OCI-M2 (cell line): ENCODE results near the gene AUNIP.

ENCODE experiments used
- DNase-seq: peaks from one replicate; lab custom pipeline; 2025; ENCODE audit not compliant: unreplicated experiment; lab: John Stamatoyannopoulos, UW

AUNIP gene

DNA sequence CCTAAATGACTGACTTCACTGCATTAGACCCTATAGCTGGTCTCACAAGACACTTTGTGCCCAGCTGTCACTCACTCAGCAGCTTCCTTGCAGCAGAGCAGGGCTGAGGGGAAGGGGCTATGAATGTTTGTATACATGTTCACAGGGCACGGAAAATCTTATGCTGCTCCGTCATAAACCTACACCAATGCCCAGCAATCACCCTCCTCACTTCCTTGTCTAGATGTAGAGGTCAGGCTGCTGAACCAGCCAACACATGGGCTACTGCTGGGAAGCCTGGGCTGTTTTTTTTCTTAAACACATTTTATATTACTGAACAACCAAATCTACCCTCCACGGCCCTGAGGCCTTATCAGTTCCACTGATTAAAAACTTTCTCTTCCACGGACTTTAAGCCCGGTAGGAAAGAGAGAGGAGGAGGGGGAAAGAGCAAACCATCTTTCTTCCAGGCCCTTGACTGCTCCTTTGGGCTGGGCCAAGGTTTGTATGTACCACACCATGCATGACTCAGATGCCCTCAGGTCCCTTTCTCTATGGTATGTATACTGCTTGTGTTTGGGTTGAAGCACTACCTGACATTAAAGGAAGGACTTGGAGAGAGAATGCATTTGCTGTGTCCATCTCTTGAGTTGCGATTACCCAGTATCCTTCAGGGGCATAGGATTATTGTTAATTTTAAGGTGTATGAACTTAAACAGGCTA, 26.8 kb downstream of the AUNIP start:
- no peak for DNase-seq

DNA sequence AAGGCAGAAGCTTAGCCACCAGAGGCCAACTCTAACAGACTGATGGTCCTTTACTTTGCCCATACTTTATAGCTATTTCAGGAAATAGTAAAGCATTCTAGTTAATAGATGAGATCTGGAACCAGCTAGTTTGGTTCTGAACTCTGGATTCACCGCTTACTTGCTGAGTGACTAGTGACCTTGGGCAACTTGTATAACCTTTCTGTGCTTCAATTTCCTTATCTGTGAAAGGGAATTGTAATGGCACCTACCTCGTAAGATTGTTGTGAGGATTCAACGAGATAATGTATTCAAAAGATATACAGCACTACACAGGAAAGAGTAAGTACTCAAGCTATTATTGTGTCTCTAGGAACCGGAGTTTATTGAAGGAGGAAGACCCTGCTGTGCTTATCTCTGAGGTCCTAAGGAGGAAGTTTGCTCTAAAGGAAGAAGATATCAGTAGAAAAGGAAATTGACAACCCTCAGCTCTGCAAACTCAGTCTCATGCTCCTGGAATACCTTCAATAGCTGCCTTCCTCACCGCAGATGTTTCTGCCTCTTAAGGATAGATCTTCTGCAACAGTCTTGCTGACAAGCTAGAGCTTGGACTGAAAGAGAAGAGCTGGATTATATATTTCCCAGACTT, 27.6 kb downstream of the AUNIP start:
- no peak for DNase-seq

DNA sequence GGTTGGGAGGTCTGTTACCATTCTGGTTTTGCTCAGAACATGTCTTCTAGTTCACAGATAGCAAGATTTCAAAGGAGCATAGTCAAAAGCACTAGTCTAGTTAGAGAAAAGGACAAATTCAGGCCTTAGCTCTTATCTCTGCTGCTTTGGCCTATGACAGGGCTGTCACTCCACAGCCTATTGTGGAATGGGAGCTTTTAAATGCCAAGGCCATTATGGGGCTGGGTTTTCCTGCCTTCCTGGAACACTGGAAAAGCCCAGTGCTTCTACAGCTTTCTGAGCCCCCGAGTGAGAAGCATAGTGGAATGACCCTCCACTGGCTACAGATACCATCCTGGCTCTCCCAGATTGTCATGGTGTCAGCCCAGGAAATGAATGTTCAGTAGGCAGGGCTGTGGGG, 30.2 kb downstream of the AUNIP start:
- no peak for DNase-seq

DNA sequence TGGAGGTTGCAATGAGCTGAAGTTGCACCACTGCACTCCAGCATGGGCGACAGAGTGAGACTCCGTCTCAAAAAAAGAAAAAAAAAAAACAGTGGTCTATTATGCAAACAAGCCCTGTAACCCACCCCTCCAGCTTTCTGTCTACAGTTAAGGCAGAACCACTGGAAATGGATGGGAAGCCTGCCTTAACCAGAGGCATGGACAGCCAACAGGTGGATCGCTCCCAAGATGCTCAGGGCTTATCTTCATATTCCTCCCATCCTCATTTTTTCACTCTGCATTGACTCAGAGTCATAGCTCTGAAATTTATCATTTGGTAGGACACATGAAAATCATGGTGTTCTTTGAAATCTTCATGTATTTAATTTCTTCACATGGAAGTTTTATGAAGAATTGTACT, 30.8 kb downstream of the AUNIP start:
- no peak for DNase-seq

DNA sequence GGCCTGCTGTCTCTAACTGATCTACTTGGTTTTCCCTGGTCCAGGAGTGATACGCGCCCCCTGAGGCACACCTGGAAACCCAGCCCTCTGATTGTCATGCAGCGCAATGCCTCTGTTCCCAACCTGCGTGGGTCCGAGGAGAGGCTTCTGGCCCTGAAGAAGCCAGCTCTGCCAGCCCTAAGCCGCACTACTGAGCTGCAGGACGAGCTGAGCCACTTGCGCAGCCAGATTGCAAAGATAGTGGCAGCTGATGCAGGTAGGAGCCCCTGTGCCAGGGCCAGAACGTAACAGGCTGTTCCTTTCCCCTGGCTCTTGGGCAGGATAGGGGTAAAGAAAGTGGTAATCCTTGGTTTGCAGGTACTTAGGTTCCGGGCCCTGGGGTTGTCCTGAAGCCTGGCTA, 32.7 kb downstream of the AUNIP start:
- no peak for DNase-seq

DNA sequence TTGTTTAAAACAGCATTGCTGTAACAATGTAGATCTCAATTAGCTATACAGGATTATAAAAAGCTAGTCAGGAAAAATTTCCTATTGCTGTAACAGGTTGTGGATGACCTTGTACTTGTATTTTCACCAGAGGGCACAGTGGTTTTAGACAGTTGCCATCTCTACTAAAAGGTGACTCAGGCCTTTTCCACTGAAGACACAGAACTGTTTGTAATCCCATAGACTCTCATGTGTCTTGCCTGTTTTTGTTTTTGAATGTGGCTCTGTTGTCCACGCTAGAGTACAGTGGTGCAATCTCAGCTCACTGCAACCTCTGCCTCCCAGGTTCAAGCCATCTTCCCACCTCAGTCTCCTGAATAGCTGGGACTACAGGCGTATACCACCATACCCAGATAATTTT, 33.7 kb downstream of the AUNIP start:
- no peak for DNase-seq

DNA sequence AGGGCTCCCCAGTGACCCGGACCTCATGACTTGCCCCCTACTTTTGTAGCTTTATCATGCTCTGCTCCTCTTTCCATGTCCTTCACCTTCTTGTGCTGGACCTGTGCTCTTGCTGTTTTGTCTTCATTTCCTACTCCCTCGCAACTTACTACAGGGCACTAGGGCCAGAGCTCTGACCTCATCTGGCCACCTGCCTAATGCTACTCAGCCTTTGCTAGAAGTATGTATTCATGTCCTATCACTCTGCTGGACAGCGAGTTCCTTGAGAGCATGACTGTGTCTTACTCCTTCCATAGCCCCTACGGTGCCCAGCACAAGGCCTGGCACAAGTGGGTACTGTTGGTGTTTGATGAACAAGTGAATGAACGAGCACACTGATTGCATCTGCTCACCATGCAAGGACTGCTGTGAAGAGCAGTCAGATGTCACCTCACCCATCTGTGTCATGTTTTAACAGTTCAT, 37.6 kb downstream of the AUNIP start:
- no peak for DNase-seq

DNA sequence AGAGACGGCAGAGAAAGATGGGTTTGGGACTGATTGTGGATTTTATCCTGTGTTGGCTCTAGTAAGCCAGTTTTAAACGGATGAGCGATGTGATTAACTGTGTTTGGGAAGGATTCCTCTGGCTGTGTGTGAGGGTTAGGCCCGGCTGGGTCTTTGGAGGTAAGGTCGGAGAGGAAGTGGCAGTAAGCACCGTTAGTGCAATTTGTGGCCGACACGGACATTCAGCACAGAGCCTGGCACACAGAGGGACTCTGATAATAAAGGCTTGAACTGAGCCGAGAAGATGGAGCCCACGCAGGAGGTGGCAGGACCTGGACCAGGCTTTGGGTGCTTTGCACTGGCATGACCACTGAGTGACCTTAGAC, 38.2 kb downstream of the AUNIP start:
- no peak for DNase-seq

DNA sequence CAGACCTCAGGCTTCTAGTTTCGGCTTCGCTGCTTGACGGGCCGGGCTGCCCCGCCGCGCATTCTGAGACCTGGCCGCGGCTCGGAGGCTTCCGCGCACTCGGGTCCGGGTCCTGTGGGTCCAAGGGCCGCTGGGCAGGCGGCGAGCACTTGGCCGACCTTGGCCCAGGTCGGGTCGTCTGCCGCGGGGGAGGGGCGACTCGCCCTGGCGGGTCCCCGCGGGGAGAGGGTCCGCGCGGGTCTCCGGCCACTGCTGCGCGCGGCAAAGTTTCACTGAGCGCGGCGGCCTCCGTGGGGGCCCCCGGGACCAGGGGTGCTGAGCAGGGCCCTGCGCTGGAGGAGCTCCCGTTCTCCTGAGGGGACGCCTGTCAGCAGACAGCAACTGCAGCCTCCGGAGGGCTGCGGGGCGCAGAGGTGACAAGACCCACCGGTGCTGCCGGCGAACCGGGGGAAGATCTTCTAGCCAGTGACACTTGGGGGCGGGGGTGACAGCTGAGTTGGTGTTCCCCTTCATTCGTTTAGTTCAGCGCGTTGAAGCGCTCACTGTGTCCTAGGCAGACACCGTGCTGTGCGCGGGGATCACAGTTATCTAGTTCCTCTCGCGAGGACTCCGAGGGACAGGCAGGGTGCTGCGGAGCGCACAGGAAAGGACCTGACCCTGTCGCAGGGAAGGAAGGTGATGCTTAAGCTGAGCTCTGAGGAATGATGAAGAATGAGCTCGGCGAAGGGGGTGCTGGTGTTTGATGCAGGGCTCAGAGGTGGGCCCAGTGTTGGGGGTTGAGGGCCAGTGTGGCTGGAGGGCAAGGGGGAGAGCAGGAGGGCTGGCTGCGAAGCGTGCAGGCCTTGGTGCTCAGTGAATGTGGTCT, 38.8 kb downstream of the AUNIP start:
- DNase-seq = no peak

DNA sequence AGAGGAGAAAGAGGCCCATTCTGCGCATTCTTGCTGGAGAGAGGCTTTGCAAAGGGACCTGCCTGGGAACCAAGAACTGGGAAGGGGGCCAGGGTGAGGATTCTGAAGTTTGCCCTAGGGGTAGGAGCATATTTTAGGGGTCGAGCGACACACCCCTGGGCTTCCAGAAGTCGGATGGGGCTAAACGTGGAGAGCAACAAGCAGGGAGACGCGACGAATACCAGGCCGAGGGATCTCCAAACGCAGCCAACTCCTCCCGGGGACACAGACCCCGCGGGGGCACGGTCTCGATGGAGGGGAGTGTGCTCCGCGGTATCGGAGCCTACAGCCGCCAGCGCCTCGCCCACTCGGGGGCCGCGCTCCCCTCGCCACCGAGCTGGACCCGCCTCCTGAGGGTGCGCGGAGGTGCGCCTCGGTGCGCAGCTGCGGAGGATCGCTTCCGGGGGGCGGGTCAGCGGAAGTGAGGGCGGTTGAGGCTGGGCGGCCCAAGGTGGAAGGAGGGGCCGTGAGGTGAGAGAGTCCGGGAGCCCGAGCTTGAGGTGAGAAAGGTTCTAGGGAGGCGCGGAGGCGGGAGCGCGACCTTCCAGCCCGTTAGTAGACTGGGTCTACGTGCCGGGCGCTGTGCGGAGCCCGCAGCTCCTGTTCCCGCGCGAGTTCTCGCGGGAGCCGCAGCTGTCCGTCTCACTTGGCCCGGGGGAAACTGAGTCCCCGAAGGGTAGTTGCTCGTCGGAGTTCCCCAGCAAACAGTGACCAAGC, 39.6 kb downstream of the AUNIP start, which contains the start of gene MTFR1L:
MTFR1L (plus strand) TSS at position 464 of the 756 bp plus-strand sequence. CDS start 3,151 bp downstream, outside the sequence.
- no peak for DNase-seq

DNA sequence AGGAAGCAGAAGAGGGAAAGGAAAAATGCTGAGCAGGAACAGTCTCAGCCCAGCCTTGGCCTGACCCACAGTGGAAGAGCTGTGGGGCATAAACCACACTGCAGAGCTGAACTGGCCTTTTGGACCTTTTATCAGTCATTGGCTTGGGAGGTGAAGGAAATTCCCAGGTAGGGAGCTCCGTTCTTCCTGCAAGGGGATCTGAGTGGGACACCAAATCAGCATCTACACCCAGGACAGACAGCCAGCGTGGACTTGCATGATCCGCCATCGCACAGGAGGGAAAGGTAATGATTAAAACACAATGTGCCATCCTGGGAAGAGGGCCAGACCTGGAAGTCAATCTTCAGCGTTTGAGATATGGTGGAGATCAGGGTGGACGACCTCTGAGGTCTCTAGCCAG, 40.7 kb downstream of the AUNIP start:
- DNase-seq = no peak

DNA sequence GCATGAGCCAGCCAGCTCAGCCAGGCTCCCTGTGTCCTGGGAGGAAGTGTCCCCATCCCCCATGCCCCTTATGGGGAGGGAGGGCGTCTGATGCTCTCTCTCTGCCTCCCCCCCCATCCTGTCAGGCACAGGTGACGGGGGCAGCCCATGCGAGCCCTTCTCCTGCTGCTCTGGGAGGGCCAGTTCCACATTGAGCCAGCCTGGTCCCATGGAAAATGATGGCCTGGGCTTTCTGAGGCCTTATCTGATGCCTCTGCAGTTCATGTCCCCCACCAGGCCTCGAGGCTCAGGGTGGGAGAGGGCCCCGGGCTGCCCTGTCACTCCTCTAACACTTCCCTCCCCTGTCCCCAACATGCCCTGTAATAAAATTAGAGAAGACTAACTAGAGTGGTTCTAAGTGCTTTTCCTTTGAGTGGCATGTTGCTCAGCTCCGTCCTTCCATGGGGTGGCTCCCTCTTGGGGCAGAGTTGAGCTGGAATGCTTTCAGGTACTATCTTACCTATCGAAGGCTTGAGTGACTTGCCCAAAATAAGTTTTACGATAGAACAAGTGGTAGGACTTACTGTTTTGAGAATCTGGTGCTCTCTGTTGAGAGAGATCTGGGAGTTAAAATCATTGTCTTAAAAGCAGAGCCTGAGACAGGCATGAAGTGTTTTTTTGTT, 41.3 kb downstream of the AUNIP start:
- no peak for DNase-seq

DNA sequence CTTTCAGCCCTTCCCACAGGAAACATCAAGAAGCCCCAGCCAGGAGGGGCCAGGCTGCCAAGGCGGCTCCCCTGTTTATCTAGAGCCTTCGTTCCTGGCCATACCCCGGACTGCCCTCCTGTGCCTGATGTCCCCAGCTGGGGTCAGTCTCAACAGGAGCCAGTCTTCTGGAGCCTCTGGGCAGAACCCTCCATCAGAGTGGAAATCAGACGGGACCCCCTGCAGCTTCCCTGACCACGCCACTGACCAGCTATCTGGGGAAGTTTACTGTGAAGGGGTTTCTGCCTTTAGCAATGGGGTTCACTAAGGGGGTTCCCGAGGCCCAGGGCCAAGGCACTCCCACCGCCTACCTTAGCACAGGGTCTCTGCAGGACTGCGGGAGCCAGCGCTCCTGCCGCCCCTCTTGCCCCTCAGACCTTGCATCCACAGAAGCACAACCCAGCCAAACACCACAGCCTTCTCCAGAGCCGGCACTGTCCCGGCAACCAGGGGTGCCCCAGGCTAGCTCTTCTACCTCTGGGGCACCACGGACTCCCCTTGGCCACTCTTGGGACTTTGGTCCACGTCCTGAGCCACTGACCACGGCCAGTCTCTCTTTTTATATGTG, 43.0 kb downstream of the AUNIP start:
- DNase-seq = no peak

DNA sequence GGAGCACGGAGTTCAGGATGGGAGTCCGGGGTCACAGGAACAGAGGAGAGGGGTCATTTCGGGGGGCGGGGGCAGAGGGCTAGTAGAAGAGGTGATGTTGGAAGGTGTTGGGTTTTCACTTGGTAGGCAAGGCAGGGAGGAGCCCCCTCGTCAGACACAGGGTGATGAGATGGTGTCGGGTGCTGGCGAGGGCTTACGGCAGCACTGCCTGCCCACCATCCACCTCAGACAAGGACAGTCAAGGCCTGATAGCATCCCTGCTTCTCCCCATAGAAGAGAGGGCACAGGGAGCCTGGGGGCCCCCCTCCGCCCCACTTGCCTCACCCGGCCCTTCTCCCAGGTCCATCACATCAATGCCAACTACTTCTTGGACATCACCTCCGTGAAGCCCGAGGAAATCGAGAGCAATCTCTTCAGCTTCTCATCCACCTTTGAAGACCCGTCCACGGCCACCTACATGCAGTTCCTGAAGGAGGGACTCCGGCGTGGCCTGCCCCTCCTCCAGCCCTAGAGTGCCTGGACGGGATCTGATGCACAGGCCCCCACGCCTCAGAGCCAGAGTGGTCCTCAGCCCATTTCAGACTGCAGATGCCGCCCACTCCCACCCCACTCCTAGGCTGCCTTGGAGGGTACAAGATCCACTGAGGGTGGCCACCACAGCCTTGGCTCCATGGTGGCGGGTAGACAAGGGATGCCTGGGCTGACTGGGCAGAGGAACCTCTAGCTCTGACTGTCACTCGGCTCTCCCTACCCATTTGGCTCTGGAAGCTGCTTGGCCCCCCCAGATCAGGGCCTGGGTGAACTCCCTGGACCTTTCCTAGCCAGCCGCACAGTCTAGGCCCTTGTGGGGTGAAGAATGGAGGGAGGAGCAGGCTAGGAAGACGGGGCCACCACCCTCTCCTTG, 43.8 kb downstream of the AUNIP start:
- DNase-seq = no peak

DNA sequence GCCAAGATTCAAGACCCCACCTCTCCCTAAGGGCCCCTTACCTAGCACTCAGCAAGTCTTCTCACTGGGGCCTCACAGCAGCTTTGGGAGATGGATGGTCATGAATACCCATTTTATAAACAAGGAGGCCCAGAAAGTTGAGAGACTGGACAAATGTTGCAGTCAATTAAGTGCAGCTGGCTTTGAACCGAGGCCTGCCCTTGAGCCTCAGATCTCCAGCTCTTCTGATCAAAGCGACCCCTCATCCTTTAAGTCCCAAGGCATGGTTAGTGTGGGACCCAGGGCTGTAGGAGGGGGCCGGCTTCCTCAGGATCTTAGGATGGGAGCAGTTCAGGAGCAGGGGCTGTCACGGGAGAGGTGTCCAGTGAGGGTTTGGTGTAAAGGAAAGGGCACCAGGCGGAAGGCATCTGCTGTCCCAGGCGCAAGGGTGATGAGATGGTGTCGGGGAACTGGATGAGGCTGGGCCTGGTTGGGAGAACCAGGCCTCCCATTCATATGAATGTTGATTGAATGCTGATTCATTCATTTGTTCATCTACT, 44.6 kb downstream of the AUNIP start:
- DNase-seq = no peak

DNA sequence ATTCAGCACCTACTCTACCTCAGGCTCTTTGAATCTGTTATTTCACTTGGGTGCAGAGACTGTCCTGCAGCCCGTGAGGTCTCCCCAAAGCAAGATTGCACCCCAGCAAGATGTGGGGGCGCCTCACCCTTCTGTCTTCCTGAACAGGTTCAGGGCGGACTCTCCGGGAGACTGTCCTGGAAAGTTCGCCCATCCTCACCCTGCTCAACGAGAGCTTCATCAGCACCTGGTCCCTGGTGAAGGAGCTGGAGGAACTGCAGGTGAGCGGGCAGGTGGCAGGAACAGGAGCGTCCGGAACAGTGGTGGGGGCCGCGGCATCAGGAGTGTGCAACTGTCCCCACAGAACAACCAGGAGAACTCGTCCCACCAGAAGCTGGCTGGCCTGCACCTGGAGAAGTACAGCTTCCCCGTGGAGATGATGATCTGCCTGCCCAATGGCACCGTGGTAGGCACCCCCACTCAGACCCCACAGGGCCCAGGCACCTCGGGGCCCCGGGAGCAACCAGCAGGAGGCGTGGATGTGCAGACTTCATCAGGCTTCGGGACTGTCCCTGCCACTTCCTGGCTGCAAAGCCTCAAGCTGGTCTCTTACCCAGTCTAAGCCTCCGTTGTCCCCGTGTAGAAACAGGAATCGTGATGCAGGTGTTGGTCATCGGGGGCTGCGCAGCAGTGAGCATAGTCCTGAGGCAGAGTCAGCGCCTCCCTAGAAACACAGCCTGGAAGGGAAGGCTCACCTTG, 45.4 kb downstream of the AUNIP start:
- no peak for DNase-seq

DNA sequence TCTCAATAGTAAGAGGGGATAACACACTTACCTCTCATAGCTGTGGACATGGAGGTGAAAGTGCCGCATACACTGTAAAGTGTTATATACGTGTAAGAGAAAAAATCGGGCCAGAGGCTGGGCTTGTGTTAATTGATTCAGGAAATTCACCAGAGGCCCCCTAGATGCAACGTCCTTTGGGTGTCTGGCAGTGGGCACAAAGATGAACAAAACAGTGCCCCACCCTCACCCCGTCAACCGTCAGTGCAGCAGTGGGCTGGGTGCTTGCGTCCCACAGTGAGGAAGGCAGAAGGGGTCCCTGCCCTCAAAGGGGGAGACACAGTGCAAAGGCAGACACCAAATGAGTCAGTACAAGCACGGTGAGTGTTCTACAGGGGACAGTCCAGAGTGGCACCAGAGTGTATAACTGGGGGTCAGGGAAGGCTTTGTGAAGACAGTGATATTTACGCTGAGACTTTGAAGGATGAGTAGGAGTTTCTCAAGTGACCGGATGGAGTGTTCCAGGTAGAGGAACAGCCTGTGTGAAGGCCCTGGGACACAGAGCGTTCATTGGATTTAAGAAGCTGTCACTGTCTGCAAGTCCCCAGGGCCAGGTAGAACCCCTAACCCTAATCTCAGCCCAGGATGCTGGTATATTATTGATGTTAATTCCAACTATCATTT, 46.1 kb downstream of the AUNIP start:
- no peak for DNase-seq
